Hematopoietic multipotent progenitor cell treated with erythropoietin and hydrocortisone succinate and interleukin-3 and kit ligand, for 17 days (in vitro differentiated cells): ENCODE measurements around the gene LRRIQ1.
"Not testable (repeated sequence)": the region's sequence is repeated elsewhere in the genome, so short reads cannot be mapped to it uniquely, and the experiment has no call there.

Source experiments
- DNase-seq: peaks from one replicate; pipeline ENCODE4 v3.0.0-alpha.2; 2015; ENCODE audit warnings: low spot score

LRRIQ1 gene

DNA sequence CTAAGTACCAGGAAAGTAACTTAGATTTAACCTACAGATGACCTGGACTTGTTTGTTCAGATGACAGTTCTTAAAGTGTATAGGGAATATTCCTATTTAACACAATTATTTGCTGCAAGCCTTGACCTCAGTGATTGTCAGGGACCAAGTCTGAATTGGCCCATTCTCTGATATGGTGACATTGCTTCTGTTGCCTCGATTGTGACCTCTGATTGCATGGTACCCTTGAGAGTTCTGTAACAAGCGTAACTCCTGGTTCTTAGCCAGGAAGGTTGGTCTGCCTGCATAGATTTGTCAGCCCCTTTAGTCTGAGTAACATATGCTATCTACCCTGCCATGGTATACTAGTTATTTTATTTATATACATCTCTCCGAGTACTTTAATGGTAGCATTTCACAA lies 150.1 kb downstream of the LRRIQ1 start:
- DNase-seq: no peak

DNA sequence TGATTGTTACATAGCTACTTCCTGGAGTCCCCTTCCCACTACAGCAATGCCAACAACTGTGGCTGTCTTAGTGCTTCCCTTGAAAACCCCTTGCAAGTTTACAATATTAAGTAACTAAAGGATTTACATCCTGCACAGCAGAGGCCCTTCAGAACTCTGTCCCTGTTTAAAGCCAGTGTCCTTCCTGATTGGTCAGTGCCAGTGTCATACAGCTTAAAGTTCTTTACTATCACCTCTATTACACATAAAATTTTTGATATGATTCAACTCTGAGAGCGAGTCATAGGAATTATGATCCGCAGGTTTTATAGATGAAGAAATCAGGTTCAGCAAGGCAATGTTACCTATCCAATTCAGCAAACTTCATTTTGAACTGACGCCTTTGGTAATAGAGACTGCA lies 152.5 kb downstream of the LRRIQ1 start:
- DNase-seq: no peak

DNA sequence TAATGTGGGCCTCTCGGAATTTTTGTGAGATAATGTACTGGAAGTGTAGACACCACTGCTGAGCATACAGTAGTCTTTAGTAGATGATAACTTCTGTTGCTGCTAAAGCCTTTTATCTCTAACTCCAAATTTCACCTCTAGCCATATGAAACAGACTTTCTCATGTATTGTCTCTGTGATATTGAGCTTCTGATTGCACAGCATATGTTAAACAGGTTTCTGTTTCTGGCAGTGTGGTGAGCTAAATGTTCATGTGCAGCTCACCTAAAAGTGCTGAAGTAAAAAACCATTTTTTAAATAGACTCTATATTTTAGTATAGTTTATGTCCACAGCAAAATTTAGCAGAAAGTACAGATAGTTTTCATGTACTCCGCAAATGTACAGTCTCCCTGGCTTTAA lies 154.6 kb downstream of the LRRIQ1 start:
- no peak for DNase-seq

DNA sequence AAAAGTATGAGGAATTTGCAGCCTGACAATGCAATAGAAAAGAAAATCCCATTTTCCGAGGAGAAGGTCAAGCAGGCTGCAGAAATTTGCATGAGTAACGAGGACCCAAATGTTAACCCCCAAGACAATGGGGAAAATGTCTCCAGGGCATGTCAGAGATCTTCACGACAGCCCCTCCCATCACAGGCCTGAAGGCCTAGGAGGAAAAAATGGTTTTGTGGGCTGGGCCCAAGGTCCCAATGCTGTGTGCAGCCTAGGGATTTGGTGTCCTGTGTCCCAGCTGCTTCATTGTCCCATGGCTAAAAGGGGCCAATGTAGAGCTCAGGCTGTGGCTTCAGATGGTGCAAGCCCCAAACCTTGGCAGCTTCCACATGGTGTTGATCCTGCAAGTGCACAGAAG lies 167.7 kb downstream of the LRRIQ1 start:
- not testable (repeated sequence) for DNase-seq

DNA sequence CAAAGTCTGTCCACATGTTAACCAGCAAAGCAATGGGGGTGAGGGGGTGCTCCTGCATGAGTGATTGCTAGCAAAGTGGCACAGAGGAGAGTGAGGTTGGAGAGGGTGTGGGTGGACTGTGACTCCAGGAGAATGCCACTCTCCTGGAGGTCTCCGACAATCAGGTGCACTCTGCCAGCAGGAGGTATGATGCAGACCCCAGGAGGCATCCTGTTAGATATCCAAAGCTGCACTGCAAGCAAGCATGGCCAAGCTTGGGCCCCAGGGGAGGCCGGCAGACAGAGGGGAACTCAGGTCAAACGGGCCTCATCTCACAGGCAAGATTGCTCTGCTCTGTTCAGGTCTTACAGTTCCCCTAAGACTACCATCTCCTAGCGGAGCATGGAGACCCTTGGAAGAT lies 170.4 kb downstream of the LRRIQ1 start:
- DNase-seq: no peak

DNA sequence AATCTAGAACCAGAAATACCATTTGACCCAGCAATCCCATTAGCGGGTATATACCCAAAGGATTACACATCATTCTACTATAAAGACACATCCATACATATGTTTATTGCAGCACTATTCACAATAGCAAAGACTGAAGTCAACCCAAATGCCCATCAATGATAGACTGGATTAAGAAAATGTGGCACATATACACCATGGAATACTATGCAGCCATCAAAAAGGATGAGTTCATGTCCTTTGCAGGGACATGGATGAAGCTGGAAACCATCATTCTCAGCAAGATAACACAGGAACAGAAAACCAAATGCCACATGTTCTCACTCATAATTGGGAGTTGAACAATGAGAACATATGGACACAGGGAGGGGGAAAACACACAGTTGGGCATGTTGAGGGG lies 188.2 kb downstream of the LRRIQ1 start:
- DNase-seq: not testable (repeated sequence)

DNA sequence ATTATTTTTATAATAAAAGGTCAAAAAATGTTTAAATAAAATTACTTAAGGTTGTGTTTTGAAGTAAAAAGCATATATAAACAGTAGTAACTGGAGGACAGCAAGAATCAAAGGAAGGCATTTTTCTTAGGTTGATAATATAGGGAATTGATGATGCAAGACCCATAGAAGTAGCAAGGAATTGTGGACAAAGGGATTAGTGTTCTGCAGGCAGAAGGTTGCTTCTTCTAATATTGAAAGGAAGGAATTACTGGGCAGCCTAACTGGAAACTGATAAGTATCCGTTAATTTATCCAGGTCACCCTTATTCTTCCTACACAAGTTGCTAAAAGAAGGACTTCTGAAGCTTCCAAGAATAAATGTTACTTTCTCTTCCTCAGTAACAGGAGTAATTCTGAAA lies 189.3 kb downstream of the LRRIQ1 start:
- DNase-seq: no peak

DNA sequence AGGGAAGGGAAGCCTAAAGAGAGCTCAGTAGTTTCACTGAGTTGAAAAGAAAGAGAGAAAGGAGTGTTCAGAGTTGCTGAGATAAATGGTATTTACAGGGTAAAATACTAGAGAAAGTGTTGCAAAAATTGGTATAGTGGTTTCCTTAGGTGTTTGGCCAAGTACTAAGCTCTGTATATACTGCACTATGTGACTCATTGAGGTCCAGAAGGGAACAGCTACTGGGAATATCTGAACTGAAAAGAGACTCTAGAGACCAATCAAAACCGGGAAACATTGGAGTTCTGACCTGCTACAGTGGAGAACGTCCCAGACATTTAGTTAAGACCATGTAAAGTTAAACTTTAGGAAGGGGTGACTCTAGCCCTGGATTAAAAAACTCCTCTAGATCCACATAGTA lies 201.2 kb downstream of the LRRIQ1 start:
- DNase-seq: no peak

DNA sequence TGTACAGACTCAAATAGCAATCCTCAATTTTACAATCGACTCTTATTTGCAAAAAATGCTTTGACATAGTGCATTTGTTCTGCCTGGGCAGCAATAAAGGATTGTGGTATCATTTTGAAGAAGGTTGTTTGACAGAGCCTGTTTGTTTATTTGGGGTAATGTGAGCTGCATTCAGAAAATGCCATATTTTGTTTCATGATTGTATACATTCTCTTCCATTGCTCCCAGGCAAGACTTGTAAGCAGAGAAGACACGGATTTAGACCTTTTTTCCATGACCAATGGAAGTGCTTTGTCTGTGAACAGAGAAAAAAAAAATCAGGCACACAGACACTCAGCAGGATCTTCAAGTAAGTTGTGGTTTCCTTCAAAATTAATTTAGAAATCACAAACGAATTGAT lies 208.4 kb downstream of the LRRIQ1 start:
- DNase-seq: no peak

DNA sequence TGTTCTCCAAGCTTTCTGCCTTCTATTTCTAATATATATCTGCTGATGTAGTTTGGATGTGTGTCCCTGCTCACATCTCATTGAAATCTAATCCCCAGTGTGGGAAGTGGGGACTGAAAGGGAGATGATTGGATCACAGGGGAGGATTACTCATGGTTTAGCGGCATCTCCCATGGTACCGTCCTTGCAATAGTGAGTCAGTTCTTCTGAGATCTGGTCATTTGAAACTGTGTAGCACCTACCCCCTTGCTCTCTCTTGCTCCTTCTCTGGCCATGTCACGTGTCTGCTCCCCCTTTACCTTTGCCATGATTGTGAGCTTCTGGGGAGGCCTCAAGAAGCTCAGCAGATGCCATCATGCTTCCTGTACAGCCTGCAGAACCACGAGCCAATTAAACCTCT lies 217.7 kb downstream of the LRRIQ1 start:
- DNase-seq: no peak

DNA sequence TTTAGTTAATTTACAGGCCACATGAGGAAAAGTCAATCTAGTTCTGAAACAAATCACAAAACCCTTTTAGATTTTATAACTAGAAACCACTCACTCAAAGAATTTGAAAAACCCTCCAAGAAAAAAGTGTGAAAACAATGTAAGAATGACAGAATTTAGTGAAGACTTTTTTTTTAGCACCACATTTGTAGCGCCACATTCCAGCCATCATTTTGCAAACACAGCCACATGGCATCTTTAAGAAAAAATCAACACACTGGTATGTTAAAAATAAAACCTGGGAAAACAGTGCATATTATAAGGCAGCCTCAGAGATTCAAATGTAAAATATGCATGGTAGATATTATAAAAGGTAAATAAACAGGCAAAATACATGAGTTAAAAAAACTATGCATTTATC lies 221.5 kb downstream of the LRRIQ1 start:
- DNase-seq: no peak

DNA sequence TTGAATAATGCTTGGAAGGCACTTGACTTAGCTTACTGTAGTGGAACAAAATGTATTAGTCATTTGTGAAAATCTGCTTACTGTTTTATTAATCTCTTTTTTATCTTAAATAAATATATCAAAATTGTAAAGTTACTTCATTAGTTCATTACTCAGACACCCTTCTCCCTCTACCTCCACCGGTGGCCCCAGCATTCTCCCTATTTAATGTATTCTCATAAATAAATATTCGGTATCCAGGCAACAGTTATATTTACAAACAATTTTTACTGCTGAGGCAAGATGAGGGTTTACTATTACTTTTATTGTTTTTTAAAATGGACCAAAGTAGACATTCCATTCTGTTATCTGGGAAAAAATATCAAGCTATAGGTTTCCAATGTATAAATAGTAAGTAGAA lies 224.3 kb downstream of the LRRIQ1 start:
- DNase-seq: no peak

DNA sequence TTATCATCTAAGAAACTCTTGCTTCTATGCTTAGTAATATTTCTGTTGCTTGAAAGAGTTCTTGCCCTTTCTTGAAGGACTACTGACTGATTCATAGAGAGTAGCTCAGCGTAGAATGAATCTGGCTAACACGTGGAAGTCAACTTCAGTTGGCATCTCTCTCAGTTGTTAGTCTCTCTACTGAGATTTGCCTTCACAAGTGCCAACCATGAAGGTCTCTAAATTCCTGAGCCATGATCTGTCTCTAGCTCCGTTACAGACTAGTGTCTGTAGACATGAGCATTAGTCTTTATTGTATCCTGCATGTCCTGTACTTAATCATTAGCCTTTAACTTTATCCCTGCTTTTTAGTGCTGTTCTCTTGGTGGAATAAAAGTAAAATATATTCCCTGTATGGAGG lies 224.7 kb downstream of the LRRIQ1 start:
- DNase-seq: no peak

DNA sequence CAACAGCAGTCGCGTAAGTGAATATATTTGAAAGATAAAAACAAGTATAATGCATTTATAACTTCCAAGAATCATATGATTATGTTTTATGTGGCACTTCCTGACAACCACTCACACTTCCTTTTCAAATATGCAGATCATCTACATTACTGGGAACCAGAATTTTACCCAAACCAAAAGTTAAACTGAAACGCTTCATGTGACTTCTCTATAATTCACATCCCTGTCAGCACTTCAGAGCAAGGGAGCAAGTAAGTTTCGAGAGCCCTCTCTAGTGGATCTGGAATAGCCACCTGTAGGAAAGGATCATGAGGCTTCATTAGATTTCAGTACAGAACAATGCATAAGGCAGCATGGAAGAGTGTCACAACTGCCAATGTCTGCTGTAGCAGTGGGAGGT lies 230.2 kb downstream of the LRRIQ1 start:
- no peak for DNase-seq

DNA sequence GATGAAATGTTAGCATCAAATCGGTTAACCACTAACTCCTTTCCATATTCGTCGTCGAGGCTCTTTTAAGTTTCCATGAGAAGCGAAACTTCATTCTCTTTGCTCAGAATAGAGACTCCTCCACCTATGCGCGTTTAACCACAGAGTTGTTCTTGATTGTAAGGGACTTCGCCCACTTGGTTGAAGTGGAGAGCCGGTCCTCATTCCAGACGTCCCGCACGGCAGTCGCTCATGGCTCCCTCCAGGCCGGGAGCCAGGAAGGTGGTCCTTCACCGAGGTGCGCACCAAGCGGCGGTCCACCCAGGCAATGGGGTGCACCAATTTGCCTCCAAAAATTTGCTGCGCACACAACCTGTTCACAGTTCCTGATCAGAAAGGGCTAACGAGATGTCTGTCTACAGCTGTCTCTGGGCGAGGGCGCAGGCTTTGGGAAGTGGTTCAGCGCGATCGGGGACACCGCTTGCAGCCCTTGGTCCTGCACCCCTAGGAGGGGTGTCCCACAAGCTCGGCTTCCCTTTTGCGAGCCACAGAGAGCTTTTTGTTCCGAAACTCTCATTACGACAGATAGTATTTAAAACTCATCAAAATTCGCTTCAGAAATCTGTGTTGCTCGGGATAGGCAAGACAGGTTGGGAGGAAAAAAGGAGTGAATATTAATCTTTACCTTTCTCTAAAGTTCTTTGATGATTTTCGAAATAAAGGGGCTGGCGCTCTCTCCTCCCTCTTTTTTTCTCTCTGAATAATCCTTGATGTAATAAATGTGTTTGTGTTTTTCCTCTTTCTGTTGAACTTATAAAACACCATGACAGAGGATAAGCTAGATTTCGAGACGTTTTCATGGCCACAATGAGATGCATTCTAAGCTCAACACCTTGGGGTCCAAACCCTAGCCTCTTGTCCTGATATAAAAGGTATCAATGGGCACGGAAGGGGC lies 237.5 kb downstream of the LRRIQ1 start:
- no peak for DNase-seq

DNA sequence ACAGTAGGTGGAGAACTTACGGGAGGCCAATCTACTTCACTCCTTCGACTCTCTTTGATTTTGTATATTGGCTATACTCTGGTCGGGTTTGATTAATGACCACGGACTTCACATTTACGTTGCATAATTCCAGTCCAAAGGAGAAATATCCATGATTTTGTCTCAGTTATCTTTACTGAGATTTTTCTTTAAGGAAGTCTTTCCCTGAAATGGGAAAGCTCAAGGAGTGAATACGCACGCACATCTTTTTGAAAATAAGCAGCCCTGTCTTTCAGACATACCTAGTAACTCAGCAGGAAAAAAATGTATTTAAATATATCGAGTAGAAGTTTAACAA lies 238.1 kb downstream of the LRRIQ1 start:
- DNase-seq: no peak

DNA sequence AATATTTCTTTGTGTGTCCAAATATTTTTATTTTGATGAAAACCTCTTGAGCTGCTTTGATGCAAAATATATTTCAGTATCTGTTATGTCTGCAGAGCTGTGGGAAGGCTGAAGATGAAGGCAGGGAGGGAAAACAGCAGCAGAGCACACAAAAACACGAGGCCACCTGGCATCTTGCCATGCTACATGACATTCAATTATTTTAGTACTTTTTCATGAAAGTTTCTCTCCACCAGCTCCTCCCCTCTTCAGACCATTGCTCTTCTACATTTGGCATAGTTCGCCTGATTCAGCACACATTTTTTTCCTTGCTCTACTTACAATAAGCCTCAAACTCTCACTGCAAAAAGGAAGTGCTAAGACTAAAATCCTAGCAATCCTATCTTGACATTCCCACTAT lies 239.2 kb downstream of the LRRIQ1 start:
- DNase-seq: peak; percentile 12

DNA sequence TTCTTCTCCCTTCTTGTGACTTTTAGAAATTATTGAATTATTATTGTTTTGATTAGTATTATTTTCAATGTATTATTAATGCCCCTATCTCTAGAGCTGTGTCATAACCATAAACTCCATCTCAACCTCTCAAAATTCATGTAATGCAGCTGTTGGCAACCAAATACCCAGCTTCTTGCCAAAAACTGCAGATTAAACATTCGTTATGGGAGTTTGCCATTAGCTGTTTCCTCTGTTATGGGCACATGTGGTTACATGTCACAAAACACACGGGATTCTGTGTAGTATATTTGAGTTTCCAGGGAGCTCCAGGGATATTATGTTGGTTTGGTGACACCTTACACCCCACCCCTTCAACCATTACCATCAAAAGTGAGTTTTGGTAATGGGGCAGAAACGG lies 241.0 kb downstream of the LRRIQ1 start:
- no peak for DNase-seq

DNA sequence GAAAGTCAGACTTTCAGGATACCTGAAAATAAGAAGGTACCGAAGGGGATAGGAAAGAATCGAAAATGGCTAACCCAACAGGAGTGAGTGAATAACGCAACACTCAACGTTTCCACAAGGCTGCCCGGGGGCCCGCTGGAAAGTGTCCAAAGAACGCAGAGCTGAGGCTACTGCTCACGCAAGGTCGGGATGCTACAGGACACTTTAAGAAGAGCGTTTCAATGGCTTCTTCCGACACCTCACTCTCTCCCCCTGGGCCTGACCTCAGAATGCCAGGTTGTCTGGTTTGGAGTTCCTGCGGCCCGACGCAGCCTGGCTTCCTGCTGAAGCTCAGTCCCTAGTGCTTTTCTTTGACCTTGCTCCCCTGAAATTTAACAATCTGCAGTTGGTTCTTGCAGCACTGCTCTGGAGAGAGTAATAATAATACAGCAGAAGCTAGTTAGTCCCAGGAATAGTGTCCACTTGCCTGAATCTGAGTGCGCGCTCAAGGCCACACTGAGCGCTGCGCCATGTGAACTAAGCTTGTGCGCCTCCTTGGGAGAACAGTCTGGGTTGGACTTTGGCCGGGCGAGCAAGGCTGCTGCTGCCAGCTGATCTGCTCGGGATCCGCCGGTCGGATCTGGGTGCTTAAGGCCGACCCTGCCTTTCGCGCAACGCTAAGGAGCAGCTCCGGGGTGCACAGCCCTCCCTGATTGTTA lies 241.9 kb downstream of the LRRIQ1 start:
- no peak for DNase-seq

DNA sequence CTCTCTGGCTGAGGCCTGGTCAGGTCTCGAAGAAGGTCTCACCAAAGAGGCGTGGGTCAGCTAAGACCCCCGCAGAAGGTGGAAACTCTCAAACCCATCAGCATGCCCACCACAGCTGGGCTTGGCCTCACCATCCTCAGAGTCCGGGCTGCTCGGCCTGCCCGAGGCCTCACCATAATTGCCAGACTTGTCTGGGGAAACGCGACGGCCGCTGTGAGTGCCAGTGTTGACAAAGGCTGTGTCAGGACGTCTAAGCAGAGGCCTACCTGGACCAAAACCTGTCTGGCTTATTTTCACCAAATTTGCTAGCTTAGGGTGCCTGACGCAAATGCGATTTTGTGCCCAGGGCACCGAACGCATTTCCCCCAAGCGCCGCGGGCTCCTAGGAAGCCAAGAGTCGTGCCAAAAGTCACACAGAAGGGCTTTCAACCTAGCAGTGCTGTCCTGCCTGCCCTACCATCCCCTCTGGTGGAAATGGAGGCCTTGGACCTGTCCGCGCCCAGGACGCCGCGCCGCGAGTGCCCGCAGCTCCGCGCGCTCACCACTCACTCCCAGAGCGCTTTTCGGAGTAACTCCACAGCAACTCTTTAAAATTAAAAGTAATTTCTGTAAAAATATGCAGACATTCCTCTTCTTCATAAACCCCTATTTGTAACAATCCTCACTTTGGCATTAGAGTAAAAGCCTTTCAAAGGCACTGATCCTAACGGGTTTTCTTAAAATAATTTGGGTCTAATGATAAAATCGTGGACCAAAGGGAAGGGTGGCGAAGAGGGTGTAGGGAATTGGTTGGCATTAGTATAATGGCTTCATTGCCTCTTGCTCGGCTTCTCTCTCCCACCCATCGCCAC lies 242.7 kb downstream of the LRRIQ1 start:
- no peak for DNase-seq

DNA sequence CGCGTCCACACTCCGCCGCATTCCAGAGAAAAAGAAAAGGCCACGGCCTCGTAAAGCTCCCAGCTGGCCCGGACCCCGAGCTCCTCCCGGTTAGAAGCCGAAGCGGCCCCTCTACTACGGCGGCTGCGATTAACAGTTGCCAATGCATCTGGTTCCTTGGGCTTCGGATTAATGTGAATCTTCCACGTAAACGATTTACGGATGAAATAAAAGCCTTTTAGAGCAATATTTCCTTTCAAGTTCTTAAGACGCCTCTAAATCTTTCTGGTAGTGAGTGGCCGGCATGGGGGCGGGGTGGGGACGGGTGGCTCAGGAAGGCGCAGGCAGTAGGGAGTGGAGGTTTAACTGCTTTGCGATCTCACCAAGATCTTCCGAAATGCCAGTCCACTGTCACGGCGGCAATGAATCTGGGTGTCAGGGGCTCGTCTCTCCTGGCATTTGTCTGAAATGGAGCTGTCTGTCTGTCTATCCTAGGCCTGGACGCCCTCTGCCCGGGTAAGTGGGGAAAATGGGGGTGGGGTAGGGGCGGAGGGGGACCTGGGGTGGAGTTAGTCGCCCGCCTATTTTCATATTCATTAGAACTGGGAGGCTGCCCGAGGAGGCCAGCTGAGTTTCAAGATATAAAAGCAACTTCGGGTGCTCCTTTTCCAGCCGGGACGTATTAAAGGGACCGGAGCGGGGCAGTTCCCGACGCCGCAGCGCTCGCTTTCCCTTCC lies 243.5 kb downstream of the LRRIQ1 start:
- DNase-seq: no peak
